HUES48 (cell line): Measurements from ENCODE around the gene SCAF8.
"Not testable (repeated sequence)": the region's sequence is repeated elsewhere in the genome, so short reads cannot be mapped to it uniquely, and the experiment has no call there.

Source experiments
- H3K27ac ChIP-seq: one replicate; pipeline ENCODE4 v1.7.0; 2013; ENCODE audit warnings: low read depth, low read length, inconsistent platforms
- H3K27me3 ChIP-seq: 2 replicates; pipeline ENCODE4 v1.6.1; 2013; ENCODE audit warnings: mild to moderate bottlenecking, low read length; ENCODE audit not compliant: control insufficient read depth, insufficient read depth
- H3K36me3 ChIP-seq: 2 replicates; pipeline ENCODE4 v1.6.1; 2013; ENCODE audit warnings: low read length; ENCODE audit not compliant: control insufficient read depth, insufficient read depth
- H3K4me1 ChIP-seq: 2 replicates; pipeline ENCODE4 v1.6.1; 2013; ENCODE audit warnings: mild to moderate bottlenecking, low read length; ENCODE audit not compliant: control insufficient read depth, insufficient read depth
- H3K4me3 ChIP-seq: 2 replicates; pipeline ENCODE4 v1.5.1; 2013; ENCODE audit warnings: mild to moderate bottlenecking, low read depth, low read length
- H3K9ac ChIP-seq: 2 replicates; pipeline ENCODE4 v1.6.1; 2013; ENCODE audit warnings: mild to moderate bottlenecking, low read depth, low read length, moderate library complexity
- H3K9me3 ChIP-seq: 2 replicates; pipeline ENCODE4 v1.6.1; 2013; ENCODE audit warnings: low read length; ENCODE audit not compliant: control insufficient read depth, insufficient read depth

Gene SCAF8

DNA sequence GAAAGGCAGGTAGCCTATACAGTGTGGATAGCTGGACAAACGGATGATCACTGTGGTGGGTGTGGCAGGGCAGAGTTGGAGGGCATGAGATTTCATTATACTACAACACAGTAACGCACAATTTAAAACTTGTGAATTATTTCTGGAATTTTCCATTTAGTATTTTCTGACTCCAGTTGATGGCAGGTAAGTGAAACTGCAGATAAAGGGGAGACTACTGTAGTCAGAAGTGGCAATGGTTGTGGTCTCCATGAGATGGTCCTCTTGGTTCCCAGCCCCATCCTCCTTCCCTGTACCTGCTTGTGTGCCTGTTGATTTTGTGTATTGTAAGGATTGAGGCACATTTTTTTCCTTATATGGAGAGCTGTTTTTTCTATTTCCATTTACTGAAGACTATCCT, 22.5 kb upstream of the SCAF8 start:
- H3K4me1 ChIP-seq, result no peaks in the 10 kb centered on the region
- no peak overlapping the region for H3K4me3 ChIP-seq
- H3K27me3 ChIP-seq, result no peaks in the 10 kb centered on the region
- H3K27ac ChIP-seq, result no peak overlapping the region
- H3K36me3 ChIP-seq, result no peaks in the 10 kb centered on the region
- H3K9ac ChIP-seq, result no peak overlapping the region
- no peaks in the 10 kb centered on the region for H3K9me3 ChIP-seq

DNA sequence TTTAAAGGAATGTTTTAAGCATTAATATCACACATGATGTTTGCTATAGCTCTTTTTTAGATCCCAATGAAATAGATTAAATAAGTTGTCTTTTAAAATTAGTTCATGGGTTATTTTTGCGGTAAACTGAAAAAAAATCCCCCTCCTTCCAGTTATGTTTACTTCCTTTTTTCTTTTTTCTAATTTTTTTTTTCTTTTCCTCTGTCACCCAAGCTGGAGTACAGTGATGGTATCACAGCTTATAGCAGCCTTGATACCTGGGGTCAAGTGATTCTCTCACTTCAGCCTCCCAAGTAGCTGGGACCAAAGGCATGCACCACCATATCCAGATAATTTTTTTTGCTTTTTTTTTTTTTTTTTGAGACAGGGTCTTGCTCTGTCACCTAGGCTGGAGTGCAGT, 17.8 kb upstream of the SCAF8 start:
- no peaks in the 10 kb centered on the region for H3K9me3 ChIP-seq
- H3K36me3 ChIP-seq, result no peaks in the 10 kb centered on the region
- H3K27me3 ChIP-seq, result no peaks in the 10 kb centered on the region
- H3K4me3 ChIP-seq, result no peak overlapping the region
- no peaks in the 10 kb centered on the region for H3K4me1 ChIP-seq
- H3K9ac ChIP-seq, result no peak overlapping the region
- no peak overlapping the region for H3K27ac ChIP-seq

DNA sequence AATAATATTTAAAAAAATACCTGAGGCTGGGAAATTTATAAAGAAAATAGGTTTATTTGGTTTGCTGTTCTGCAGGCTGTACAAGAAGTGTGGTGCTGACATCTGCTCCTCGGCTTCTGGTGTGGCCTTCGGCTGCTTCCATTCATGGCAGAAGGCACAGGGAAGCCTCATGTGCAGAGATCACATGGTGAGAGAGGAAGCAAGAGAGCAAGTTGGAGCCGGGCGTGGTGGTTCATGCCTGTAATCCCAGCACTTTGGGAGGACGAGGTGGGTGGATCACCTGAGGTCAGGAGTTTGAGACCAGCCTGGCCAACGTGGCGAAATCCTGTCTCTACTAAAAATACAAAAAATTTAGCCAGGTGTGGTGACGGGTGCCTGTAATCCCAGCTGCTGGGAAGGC, 16.9 kb upstream of the SCAF8 start:
- H3K36me3 ChIP-seq, H3K27ac ChIP-seq, H3K4me3 ChIP-seq, H3K9ac ChIP-seq, H3K4me1 ChIP-seq, H3K27me3 ChIP-seq, H3K9me3 ChIP-seq: not testable (repeated sequence)

DNA sequence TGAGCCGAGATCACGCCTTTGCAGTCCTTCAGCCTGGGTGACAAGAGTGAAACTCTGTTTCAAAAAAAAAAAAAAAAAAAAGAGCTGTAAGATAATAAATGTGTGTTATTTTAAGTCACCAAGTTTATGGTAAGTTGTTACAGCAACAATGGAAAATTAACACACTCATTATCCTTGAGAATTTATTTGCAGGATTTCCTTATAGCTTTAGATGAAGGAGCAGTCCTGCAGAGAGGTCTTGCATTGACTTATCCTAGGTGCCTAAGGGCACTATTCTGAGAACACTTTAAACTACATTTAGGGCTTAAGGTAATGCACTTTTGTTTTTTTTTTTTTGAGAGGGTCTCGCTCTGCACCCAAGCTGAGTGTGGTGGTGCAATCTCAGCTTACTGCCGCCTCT, 13.8 kb upstream of the SCAF8 start:
- Histone ChIP-seq H3K4me1 (no peaks in the 10 kb centered on the region), H3K27ac (no peak overlapping the region), H3K27me3 (no peaks in the 10 kb centered on the region), H3K4me3 (no peak overlapping the region), H3K9me3 (0 out of 2 replicates have a peak, but pooled peaks cover 5% of the 10 kb centered on the region), H3K9ac (no peak overlapping the region), H3K36me3 (no peaks in the 10 kb centered on the region)

DNA sequence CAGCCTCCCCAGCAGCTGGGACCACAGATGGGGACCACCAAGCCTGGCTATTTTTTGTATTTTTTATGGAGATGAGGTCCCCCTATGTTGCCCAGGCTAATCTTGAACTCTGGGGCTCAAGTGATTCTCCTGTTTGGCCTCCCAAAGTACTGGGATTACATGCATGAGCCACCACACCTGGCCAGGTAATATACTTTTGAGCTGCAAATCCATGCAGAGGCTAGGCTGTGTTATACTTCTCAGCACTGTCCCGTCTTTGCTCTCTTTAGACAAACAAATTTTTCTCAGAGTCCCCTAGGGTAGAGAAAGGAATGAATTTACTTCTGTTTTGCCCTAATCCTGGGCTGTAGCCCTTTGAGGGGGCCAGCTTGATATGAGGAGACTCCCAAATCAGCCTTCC, 13.4 kb upstream of the SCAF8 start:
- Histone ChIP-seq H3K9me3 (0 out of 2 replicates have a peak, but pooled peaks cover 5% of the 10 kb centered on the region), H3K36me3 (no peaks in the 10 kb centered on the region), H3K9ac (no peak overlapping the region), H3K27me3 (no peaks in the 10 kb centered on the region), H3K4me1 (no peaks in the 10 kb centered on the region), H3K27ac (no peak overlapping the region), H3K4me3 (no peak overlapping the region)

DNA sequence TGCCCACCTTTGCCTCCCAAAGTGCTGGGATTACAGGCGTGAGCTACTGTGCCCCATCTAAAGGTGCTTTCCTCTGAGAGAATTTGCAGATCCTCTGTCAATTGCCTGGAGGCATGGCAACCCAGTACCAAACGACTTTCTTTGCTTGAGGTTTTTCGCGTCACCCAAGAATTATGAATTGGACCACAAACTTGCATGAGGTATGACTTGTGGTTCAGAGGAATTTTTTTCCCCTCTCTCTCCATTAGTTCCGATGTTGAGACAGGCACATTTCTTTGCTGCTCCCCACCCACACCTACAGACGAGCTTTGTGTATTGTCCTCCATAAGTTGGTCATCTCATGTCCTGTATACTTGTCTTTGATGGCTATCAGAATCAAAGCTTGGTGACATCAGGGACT, 11.8 kb upstream of the SCAF8 start:
- H3K27ac ChIP-seq, result no peak overlapping the region
- 0 out of 2 replicates have a peak, but pooled peaks cover 5% of the 10 kb centered on the region for H3K9me3 ChIP-seq
- no peaks in the 10 kb centered on the region for H3K36me3 ChIP-seq
- H3K4me3 ChIP-seq, result no peak overlapping the region
- no peaks in the 10 kb centered on the region for H3K4me1 ChIP-seq
- H3K9ac ChIP-seq, result no peak overlapping the region
- H3K27me3 ChIP-seq, result no peaks in the 10 kb centered on the region

DNA sequence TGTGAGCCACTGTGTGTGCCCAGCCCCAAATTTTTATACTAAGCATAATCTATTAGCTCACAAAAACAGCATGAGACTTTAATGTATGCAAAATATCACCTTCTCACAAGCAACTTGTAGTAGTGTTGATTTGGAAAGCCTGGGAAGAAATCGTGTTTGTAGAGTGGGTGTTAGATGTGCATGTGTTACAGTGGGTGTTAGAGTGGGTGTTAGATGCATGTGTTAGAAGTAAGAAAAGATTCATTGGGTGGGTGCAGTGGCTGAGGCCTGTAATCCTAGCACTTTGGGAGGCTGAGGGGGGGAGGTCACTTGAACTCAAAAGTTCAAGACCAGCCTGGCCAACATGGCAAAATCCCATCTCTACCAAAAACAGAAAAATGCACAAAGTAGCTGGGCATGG, 6.3 kb upstream of the SCAF8 start:
- no peak overlapping the region for H3K27ac ChIP-seq
- no peaks in the 10 kb centered on the region for H3K36me3 ChIP-seq

DNA sequence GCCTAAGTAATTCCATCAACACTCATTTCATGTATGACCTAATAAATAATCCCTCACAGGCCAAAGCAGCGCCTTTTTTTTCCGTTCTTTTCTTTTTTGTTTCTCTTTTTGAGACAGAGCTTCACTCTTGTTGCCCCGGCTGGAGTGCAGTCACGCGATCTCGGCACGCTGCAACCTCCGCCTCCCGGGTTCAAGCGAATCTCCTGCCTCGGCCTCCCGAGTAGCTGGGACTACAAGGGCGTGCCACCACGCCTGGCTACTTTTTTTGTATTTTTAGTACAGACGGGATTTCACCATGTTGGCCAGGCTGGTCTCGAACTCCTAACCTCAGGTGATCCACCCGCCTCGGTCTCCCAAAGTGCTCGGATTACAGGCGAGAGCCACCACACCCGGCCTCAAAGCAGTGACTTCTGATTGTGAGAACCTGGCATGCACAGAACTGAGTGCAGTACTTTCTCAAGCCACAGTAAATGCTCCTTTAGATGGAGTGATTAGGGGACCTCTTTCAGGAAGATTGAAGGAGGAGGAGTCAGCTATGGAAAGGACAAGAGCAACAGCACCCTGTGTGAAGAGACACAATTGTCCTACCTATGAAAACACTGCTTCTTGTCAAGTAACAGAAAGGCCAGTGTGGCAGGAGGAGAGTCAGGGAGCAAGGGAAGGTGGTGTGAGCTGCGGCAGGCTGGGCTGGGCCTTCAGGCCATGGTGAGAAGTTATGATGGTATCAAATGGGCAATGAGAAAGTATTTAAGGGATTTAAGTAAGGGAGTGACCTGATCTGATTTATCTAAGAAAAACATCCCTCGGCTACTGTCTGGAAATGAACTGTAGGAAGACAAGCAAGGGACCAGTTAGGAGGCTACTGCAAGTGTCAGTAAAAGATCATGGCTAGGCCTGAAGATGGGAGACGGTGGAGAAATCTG, 1.7 kb upstream of the SCAF8 start:
- Histone ChIP-seq H3K27ac (no peak overlapping the region), H3K4me1 (peaks cover 4% of the 10 kb centered on the region), H3K4me3 (no peak overlapping the region), H3K36me3 (0 out of 2 replicates have a peak, but pooled peaks cover 2% of the 10 kb centered on the region), H3K9ac (no peak overlapping the region), H3K27me3 (no peaks in the 10 kb centered on the region), H3K9me3 (no peaks in the 10 kb centered on the region)

More for the DNA sequence above, 6.3 kb upstream of the SCAF8 start:
- Histone ChIP-seq H3K4me1 (no peaks in the 10 kb centered on the region), H3K9ac (no peak overlapping the region), H3K4me3 (no peak overlapping the region), H3K27me3 (no peaks in the 10 kb centered on the region), H3K9me3 (no peaks in the 10 kb centered on the region)

DNA sequence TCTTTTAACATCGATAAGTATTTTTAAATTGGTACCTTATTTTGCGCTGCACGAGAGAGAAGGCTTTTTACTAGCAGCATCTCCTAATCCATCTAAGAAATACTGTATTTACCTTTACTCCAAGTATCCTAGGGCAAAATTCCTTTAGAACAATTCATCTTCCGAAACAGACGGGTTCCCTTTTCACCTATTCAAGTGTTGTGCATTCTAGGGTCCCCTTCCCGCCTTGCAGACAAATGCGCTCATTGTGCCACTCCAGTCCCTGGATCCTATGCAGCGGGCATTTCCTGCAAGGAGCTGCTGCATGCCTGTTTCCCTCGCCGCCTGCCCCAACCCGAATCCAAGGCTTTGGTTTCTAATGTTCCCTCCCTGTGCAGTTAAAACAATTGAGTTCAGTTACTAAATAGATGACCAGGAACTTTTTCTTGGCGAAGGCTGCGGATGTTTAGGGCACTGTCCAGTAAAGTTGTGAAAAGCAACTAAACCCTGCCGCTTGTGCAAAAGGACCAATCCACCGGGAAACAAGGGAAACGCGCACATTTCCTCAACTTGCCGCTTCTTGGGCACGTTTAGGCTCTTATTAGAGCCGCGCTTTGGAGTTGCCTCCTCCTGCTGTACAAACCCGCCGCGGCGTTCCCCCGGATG, 556 bp upstream of the SCAF8 start:
- H3K36me3 ChIP-seq, result 0 out of 2 replicates have a peak, but pooled peaks cover 9% of the 10 kb centered on the region
- no peaks in the 10 kb centered on the region for H3K9me3 ChIP-seq
- H3K4me1 ChIP-seq, result peaks cover 4% of the 10 kb centered on the region
- no peaks in the 10 kb centered on the region for H3K27me3 ChIP-seq
- H3K27ac ChIP-seq, result peak overlapping the region; percentile 99
- H3K9ac ChIP-seq, result peak overlapping the region; percentile 99
- peak overlapping the region; percentile 73 for H3K4me3 ChIP-seq

DNA sequence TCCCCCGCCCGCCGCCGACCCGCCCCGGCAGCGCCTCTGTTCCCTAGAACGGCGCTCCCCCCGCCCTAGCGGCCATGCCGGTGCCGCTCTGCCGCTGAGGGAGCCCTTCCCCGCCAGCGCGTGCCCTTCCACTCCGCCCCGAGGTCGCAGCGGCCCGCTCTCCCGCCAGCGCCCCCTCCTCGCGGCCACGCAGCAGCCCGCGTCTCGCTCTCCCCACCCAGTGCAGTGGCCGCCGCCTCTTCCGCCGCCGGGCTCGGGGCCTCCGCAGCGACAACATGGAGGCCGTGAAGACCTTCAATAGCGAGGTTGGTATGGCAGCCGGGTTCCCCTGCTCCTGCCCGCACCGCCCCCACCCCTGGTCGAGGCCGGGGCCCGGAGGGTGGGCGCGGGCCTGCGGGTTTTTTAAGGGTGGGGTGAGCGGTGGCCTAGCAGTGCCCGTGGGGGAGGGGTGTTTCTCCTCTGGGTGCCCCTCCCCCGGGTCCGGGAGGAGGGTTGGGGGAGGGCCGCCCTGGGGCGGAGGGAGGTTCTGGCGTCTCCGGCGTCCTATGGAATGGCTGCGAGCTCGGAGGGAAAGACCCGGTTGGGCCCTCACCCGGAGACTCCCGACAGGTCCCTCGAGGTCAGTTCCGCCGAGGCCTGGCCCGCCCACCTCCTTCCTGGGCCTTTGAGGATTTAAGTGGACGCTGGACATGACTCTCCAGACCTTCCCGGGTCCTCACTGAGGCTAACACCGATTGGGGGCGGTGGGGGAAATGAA, 588 bp downstream of the SCAF8 start:
- peaks cover 14% of the 10 kb centered on the region for H3K4me1 ChIP-seq
- peak overlapping the region; percentile 99 for H3K9ac ChIP-seq
- H3K4me3 ChIP-seq, result peak overlapping the region; percentile 73
- 0 out of 2 replicates have a peak, but pooled peaks cover 9% of the 10 kb centered on the region for H3K36me3 ChIP-seq
- H3K27ac ChIP-seq, result peak overlapping the region; percentile 99
- no peaks in the 10 kb centered on the region for H3K27me3 ChIP-seq
- H3K9me3 ChIP-seq, result no peaks in the 10 kb centered on the region
